K562 (cell line): ENCODE results near the gene IRF2BP2. TPM values are rescaled to one million over a fixed set of nuclear protein-coding genes. Genes with fewer than 3 reads are reported as not detected.
A peak's percentile ranks its signal among the peaks of the same experiment; 100 is the strongest.

Experiments used
- ATAC-seq: fragments of 200-7000 bp; cut with Tn5 transposase; 3 replicates; pipeline ENCODE4 v1.9.1; 2020; ENCODE audit warnings: moderate library complexity
- BruUV-seq: library from RNA; stranded (reverse); fragments of 400-500 nt; replicated peaks from 2 replicates; lab custom pipeline; 2021; lab: Mats Ljungman, UMichigan
- CTCF ChIA-PET: fragments of 300-600 bp; formaldehyde crosslinking; extraction: SDS; loops from one replicate; lab custom pipeline; 2021; ENCODE audit warnings: low intra/inter-chr PET ratio; lab: Yijun Ruan, JAX
- POLR2A ChIA-PET: fragments of 300-600, 350-650 bp; sonication (Branson Sonifier 250); formaldehyde crosslinking; extraction: SDS; loops from one replicate; lab custom pipeline; 2021; ENCODE audit warnings: antibody characterized with exemption, inconsistent platforms; lab: Yijun Ruan, JAX
- DNase-seq, 4 experiments: peaks; one replicate each; pipeline versions ENCODE4 v3.0.0 to v3.0.0-alpha.2; 2011 to 2018; ENCODE audit warnings: low spot score in 3 of 4, mixed read lengths in 3 of 4; ENCODE audit errors: extremely low read depth in 1 of 4
- FAIRE-seq: peaks from 2 replicates; lab custom pipeline; 2011; peaks lifted over from hg19 to GRCh38; lab: Jason Lieb, UNC
- H2AFZ ChIP-seq: 2 replicates; pipeline ENCODE4 v1.6.0; 2011; ENCODE audit warnings: low read depth, low read length, control low read depth, inconsistent platforms
- H3K27ac ChIP-seq: fragments of 200-600 bp; 3 replicates; pipeline ENCODE4 v1.8.0; 2011; ENCODE audit warnings: low read depth, mild to moderate bottlenecking, control low read depth, inconsistent platforms, low read length, moderate library complexity, mixed read lengths; ENCODE audit errors: extremely low read depth
- H3K27me3 ChIP-seq, 2 experiments: fragments of 300-600 bp in 1 of 2; 2 replicates in 1 of 2; 3 replicates in 1 of 2; pipeline versions ENCODE4 v1.6.0 to v1.8.0; 2011; ENCODE audit warnings: inconsistent platforms in 2 of 2, low read length in 2 of 2, mild to moderate bottlenecking in 1 of 2, mixed read lengths in 1 of 2, moderate library complexity in 1 of 2; ENCODE audit not compliant: control insufficient read depth in 2 of 2, insufficient read depth in 2 of 2
- H3K36me3 ChIP-seq: fragments of 300-600 bp; 3 replicates; pipeline ENCODE4 v1.8.0; 2011; ENCODE audit warnings: mild to moderate bottlenecking, low read length, inconsistent platforms; ENCODE audit not compliant: control insufficient read depth, insufficient read depth
- H3K4me1 ChIP-seq, 2 experiments: fragments of 200-600 bp in 1 of 2; replicated peaks in 1 of 2; 2 replicates in 1 of 2; 3 replicates in 1 of 2; pipeline versions ENCODE4 v1.5.1 to v1.8.0; 2011; ENCODE audit warnings: inconsistent platforms in 2 of 2, low read length in 2 of 2, mild to moderate bottlenecking in 1 of 2, mixed read lengths in 1 of 2, moderate library complexity in 1 of 2; ENCODE audit not compliant: control insufficient read depth in 2 of 2, insufficient read depth in 2 of 2
- H3K4me2 ChIP-seq: 2 replicates; pipeline ENCODE4 v1.6.1; 2011; ENCODE audit warnings: low read length, control low read depth, inconsistent platforms, mixed read lengths; ENCODE audit not compliant: insufficient read depth
- H3K4me3 ChIP-seq: fragments of 200-600 bp; sonication (generic), shearing (Covaris generic); 2 replicates; pipeline ENCODE4 v1.5.1; 2016; ENCODE audit warnings: control low read depth, inconsistent platforms
- H3K79me2 ChIP-seq: fragments of 200-600 bp; 3 replicates; pipeline ENCODE4 v1.8.0; 2011; ENCODE audit warnings: low read length, inconsistent platforms; ENCODE audit not compliant: control insufficient read depth, insufficient read depth
- H3K9ac ChIP-seq, 2 experiments: 2 replicates each; pipeline versions ENCODE4 v1.6.0 to v1.6.1; 2011; ENCODE audit warnings: low read depth in 2 of 2, low read length in 2 of 2, control low read depth in 1 of 2, inconsistent platforms in 1 of 2, mild to moderate bottlenecking in 1 of 2, mixed read lengths in 1 of 2; ENCODE audit not compliant: insufficient read depth in 1 of 2
- H3K9me1 ChIP-seq: one replicate; pipeline ENCODE4 v1.6.0; 2011; ENCODE audit warnings: inconsistent platforms, mild to moderate bottlenecking, low read length, moderate library complexity; ENCODE audit not compliant: control insufficient read depth, insufficient read depth
- H3K9me3 ChIP-seq: replicated peaks from 2 replicates; pipeline ENCODE4 v1.5.1; 2011; ENCODE audit warnings: low read depth, low read length, inconsistent platforms; ENCODE audit not compliant: control insufficient read depth, insufficient read depth
- H4K20me1 ChIP-seq: replicated peaks from 2 replicates; pipeline ENCODE4 v1.6.1; 2011; ENCODE audit warnings: low read length, inconsistent platforms, mixed read lengths; ENCODE audit not compliant: control insufficient read depth, insufficient read depth
- ARID3A ChIP-seq: IDR thresholded peaks from 2 replicates; pipeline ENCODE4 v1.6.1; 2012; ENCODE audit warnings: low read depth, low read length, improper control_type of control experiment, borderline replicate concordance
- DLX4 ChIP-seq: fragments of 250-450 bp; sonication (Bioruptor Pico); IDR thresholded peaks from 2 replicates; pipeline ENCODE4 v1.6.1; 2021; ENCODE audit warnings: mild to moderate bottlenecking
- E2F4 ChIP-seq: sonication (generic); formaldehyde crosslinking; IDR thresholded peaks from 2 replicates; pipeline ENCODE4 v1.8.0; 2022; ENCODE audit warnings: mild to moderate bottlenecking, low read depth, missing genetic modification reagents
- ETS1 ChIP-seq: conservative IDR thresholded peaks from 2 replicates; pipeline ENCODE4 v1.6.1; 2011; ENCODE audit warnings: low read depth, mild to moderate bottlenecking, low read length; ENCODE audit not compliant: control insufficient read depth
- GABPB1 ChIP-seq: sonication (generic); formaldehyde crosslinking; IDR thresholded peaks from 2 replicates; pipeline ENCODE4 v1.8.0; 2022; ENCODE audit warnings: mild to moderate bottlenecking, missing genetic modification reagents
- GATA2 ChIP-seq: sonication (generic); formaldehyde crosslinking; IDR thresholded peaks from 2 replicates; pipeline ENCODE4 v1.4.0; 2020; ENCODE audit warnings: mild to moderate bottlenecking, missing genetic modification reagents
- MBD2 ChIP-seq: sonication (generic); IDR thresholded peaks from 2 replicates; pipeline ENCODE4 v1.6.1; 2016; ENCODE audit warnings: low read depth, borderline replicate concordance
- NFIX ChIP-seq: fragments of 250-450 bp; sonication (Bioruptor Pico); IDR thresholded peaks from 2 replicates; pipeline ENCODE4 v1.4.0; 2020; ENCODE audit warnings: low read depth, mild to moderate bottlenecking, moderate library complexity
- RBM15 ChIP-seq: fragments of 200-400 bp; formaldehyde crosslinking; IDR thresholded peaks from 2 replicates; pipeline ENCODE4 v1.6.1; 2018; ENCODE audit warnings: mild to moderate bottlenecking, low read length, moderate library complexity; ENCODE audit not compliant: insufficient read depth
- SIN3A ChIP-seq, 2 experiments: fragments of 150-350 bp in 1 of 2; IDR thresholded peaks; 2 replicates each; pipeline ENCODE4 v1.6.1; 2011 to 2016; ENCODE audit warnings: borderline replicate concordance in 2 of 2, low read depth in 2 of 2, low read length in 2 of 2, mild to moderate bottlenecking in 2 of 2, moderate library complexity in 2 of 2; ENCODE audit not compliant: control insufficient read depth in 1 of 2
- SMARCA4 ChIP-seq: fragments of 450-650 bp; IDR thresholded peaks from 2 replicates; pipeline ENCODE4 v1.6.1; 2016
- ZNF436 ChIP-seq: fragments of 250-450, 450-650 bp; sonication (Bioruptor Pico); formaldehyde crosslinking; IDR thresholded peaks from 2 replicates; pipeline ENCODE4 v1.7.0; 2020; ENCODE audit warnings: mild to moderate bottlenecking
- WGBS: fragments of 100-300 bp; shearing (Covaris generic); methylation state at CpG from one replicate; pipeline ENCODE4 v1.1.6; 2016; ENCODE audit warnings: low coverage, mixed read lengths; ENCODE audit not compliant: insufficient coverage; ENCODE audit errors: missing lambda C conversion rate; 5-methylcytosine and 5-hydroxymethylcytosine counted together
- in situ Hi-C: fragments of 300-500 bp; cut with MboI; formaldehyde crosslinking; loops from 4 replicates; pipeline ENCODE4 v1.15.0; 2018; ENCODE audit warnings: inconsistent platforms, mixed read lengths
- intact Hi-C: fragments of 100-400 bp; cut with micrococcal nuclease; formaldehyde crosslinking; loops from 2 replicates; pipeline ENCODE4 v1.14.2; 2022
- polyA plus RNA-seq, 8 experiments: library from polyadenylated mRNA; depleted of rRNA in 4 of 8; stranded (reverse) in 5 of 8; unstranded in 3 of 8; fragments of >200 nt; fragmentation: Nextera tagmentation in 2 of 8; fragmentation: Illumina TruSeq in 1 of 8; extraction: Ambion mirVana in 2 of 8; extraction: Trizol in 1 of 8; gene quantifications; 2 replicates each; pipeline versions ENCODE4 v1.2.1 to v1.2.3, GENCODE V29; 2011 to 2014; ENCODE audit warnings: inconsistent platforms in 1 of 8, missing spikeins in 1 of 8
- total RNA-seq, 7 experiments: library from RNA; depleted of rRNA in 6 of 7; stranded (reverse); fragments of >200 nt in 6 of 7; fragmentation: Illumina TruSeq in 2 of 7; extraction: Trizol in 2 of 7; gene quantifications; 2 replicates each; pipeline versions ENCODE4 v1.2.1 to v1.2.3, GENCODE V29; 2011 to 2021; ENCODE audit warnings: low replicate concordance in 1 of 7

The IRF2BP2 gene
- total and polyA plus RNA-seq, 9 of the 15 experiments (the other 6 are each of a cell fraction or from before 2014, with no cell fraction given), result 7.7 to 68.6 (median 22.1) TPM

- Histone ChIP-seq H3K9me1 (no peaks in the 10 kb centered on the region), H3K9me3 (no peaks in the 10 kb centered on the region), H3K4me2 (0 out of 2 replicates have a peak overlapping the region, but pooled peaks have one; percentile 17), H3K27ac (peak overlapping the region; percentile 60; the same call in 1 of the 3 replicates), H3K4me3 (no peak overlapping the region), H4K20me1 (no peaks in the 10 kb centered on the region), H3K9ac (peak overlapping the region in 1 of 2 experiments; percentile 70; a peak in 2 of 4 replicates), H2AFZ (peak overlapping the region; percentile 58), H3K27me3 (no peaks in the 10 kb centered on the region), H3K4me1 (peaks cover 35 to 54% of the 10 kb centered on the region in 2 experiments), H3K36me3 (no peaks in the 10 kb centered on the region), H3K79me2 (no peaks in the 10 kb centered on the region)
- peak; percentile 88 for ATAC-seq
- no TSS peak for BruUV-seq
- in situ Hi-C loops (no loop called here), intact Hi-C loops (no loop called here)
- WGBS, result 35% methylated on average over 13 of the region's 13 CpGs
- peak; percentile 66 for FAIRE-seq
- CTCF ChIA-PET, result no interaction called here
- POLR2A ChIA-PET, result interaction anchor here (0.7 to 4.9 kb wide), 6 partner anchors 10 to 56 kb away, joined by 3 to 37 read pairs (median 4); no protein-coding TSS in a partner anchor
- DNase-seq, result peak; percentile 56 to 89 (median 71)
- peak; percentile 62; the same call in 1 of the 2 replicates for TF ChIP-seq SMARCA4
- TF ChIP-seq E2F4 (CRISPR knock-in tag), result no peak
- TF ChIP-seq MBD2, result no peak
- TF ChIP-seq DLX4 (CRISPR knock-in tag), result no peak
- TF ChIP-seq ZNF436 (CRISPR knock-in tag), result no peak
- no peak for TF ChIP-seq GABPB1 (CRISPR knock-in tag)
- no peak for TF ChIP-seq SIN3A (IDR thresholded peaks at IDR 0.05; ENCODE audit: borderline replicate concordance in 2 of 2, control insufficient read depth in 1 of 2, low read depth in 2 of 2, low read length in 2 of 2)
- no peak for TF ChIP-seq GATA2
- no peak for TF ChIP-seq RBM15
- peak; percentile 63 for TF ChIP-seq NFIX (CRISPR knock-in tag)
- TF ChIP-seq ETS1, result no peak
- TF ChIP-seq ARID3A, result no peak
Measured at GRCh38 chr1:234554698-234555311, 55.2 kb downstream of the IRF2BP2 start.
